Ovary (tissue), 9 donors: ENCODE measurements around the gene DNER. TPM values are rescaled to one million over a fixed set of nuclear protein-coding genes. Genes with fewer than 3 reads are reported as not detected.

Experiments
- DNase-seq, 5 donors: peaks; one replicate each; pipeline ENCODE4 v3.0.0-alpha.2; 2019 to 2020
- H3K27ac ChIP-seq, 2 donors: fragments of 200-600 bp; one replicate each; pipeline versions ENCODE4 v1.5.1 to v1.8.0; 2019 to 2022
- H3K27me3 ChIP-seq: fragments of 200-600 bp; one replicate; pipeline ENCODE4 v1.8.0; 2022
- H3K36me3 ChIP-seq: fragments of 200-600 bp; sonication (generic); one replicate; pipeline ENCODE4 v1.5.1; 2019
- H3K4me1 ChIP-seq: one replicate; pipeline ENCODE4 v1.8.1; 2013; ENCODE audit warnings: mild to moderate bottlenecking, moderate library complexity; ENCODE audit not compliant: insufficient read depth
- H3K4me3 ChIP-seq: fragments of 200-600 bp; sonication (generic); one replicate; pipeline ENCODE4 v1.5.1; 2017
- H3K9me3 ChIP-seq, 2 donors: fragments of 200-600 bp in 1 of 2; sonication (generic) in 1 of 2; one replicate each; pipeline versions ENCODE4 v1.5.1 to v1.8.1; 2013 to 2019; ENCODE audit warnings: mild to moderate bottlenecking in 1 of 2, moderate library complexity in 1 of 2
- CTCF ChIP-seq, 3 donors: fragments of 450-650 bp in 2 of 3; fragments of 200-600 bp in 1 of 3; IDR thresholded peaks; one replicate each; pipeline versions ENCODE4 v1.5.1 to v1.8.0; 2016 to 2022; ENCODE audit warnings: antibody characterized with exemption in 3 of 3, mild to moderate bottlenecking in 1 of 3
- EP300 ChIP-seq: sonication (generic); formaldehyde crosslinking; IDR thresholded peaks from one replicate; pipeline ENCODE4 v1.6.1; 2017; ENCODE audit warnings: antibody characterized with exemption
- POLR2A ChIP-seq: fragments of 450-650 bp; IDR thresholded peaks from one replicate; pipeline ENCODE4 v1.6.1; 2017; ENCODE audit warnings: antibody characterized with exemption, mild to moderate bottlenecking, moderate library complexity
- WGBS, 3 donors: extraction: QIAGEN DNeasy Blood & Tissue Kit in 1 of 3; methylation state at CpG; one replicate each; pipeline versions ENCODE4 v1.1.5 to v1.1.7; 2013 to 2017; 5-methylcytosine and 5-hydroxymethylcytosine counted together
- intact Hi-C, 4 donors: fragments of 100-400 bp; cut with DNase I; formaldehyde crosslinking; loops; one replicate each; pipeline versions ENCODE4 v1.11.0 to v1.15.1; 2022 to 2023
- polyA plus RNA-seq, 2 donors: library from polyadenylated mRNA; stranded (reverse); fragments of 200-250 nt in 1 of 2; fragments of 350-450 nt in 1 of 2; fragmentation: Illumina TruSeq in 1 of 2; extraction: RNeasy Lipid Tissue Mini Kit (QIAGEN cat#74804) in 1 of 2; gene quantifications; one replicate each; pipeline ENCODE4 v1.2.3, GENCODE V29; 2013 to 2014
- total RNA-seq, 7 donors: library from RNA; depleted of rRNA in 2 of 7; stranded (reverse); fragments of >200 nt in 2 of 7; fragmentation: NEBNext Ultra II Directional in 3 of 7; extraction: Animal tissue kit (Norgen Biotek cat#: 25700) in 3 of 7; gene quantifications; one replicate each; pipeline versions ENCODE4 v1.1.0 to v1.2.4, GENCODE V29; 2016 to 2023
- donor health status: DM: no; HTN: no; CAD: no; lungs with moderate emphysema.
- donor health status: DM: no; HTN: no; CAD: no.
- donor health status: Bipolar disorder and iron deficiency.
- donor health status: DM: yes; HTN: yes; CAD: no.
- donor health status: DM: no; HTN: no; CAD: no.
- donor health status: DM: yes; HTN: yes; CAD: no.

The DNER gene
- total and polyA plus RNA-seq, 9 donors: 0.17 to 2.7 (median 1.2) TPM; not detected in 1

DNA sequence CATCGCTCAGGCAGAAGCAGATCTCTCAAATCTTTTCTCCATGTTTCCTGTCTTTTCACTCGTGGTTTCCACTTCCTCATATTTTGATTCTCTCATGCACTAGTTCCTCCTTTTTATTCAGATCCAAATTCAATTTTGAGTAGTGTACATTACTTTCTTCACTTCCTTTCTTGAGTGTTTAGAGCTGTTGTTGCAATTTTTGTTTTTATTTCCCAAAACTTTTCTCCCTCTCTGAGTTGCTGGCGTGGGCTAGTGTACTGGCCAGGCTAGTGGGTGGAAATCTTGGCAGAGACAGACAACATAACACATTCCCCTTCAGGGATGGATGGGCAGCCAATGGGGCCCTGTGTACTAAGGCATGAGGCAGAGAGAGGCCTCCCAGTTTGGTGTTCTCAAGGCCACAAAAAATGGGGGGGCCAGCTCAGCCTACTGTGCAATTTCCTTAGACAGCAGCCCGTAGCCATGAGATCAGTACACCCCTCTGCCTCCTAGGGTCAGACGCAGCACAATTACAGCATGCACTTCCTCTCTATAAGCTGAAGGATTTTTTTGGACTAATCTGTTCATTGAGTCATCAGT lies 298.1 kb downstream of the DNER start:
- Histone ChIP-seq H3K36me3 (no peaks in the 10 kb centered on the region), H3K4me1 (peaks cover 19% of the 10 kb centered on the region), H3K27ac (peak overlapping the region; percentile 55 to 91), H3K27me3 (no peaks in the 10 kb centered on the region), H3K4me3 (no peak overlapping the region), H3K9me3 (no peaks in the 10 kb centered on the region)
- peak; percentile 16 for TF ChIP-seq POLR2A
- TF ChIP-seq CTCF (IDR thresholded peaks at IDR 0.05): no peak
- intact Hi-C loops: loop anchor here in 1 of 4 donors (10.0 kb wide), 1 partner anchor 141 kb away; the partner anchor contains the start of gene PID1
- peak; percentile 84 to 95 (median 90) for DNase-seq
- 14 to 24% (median 14%) methylated on average over 5 of the region's 5 CpGs for WGBS, 3 donors

DNA sequence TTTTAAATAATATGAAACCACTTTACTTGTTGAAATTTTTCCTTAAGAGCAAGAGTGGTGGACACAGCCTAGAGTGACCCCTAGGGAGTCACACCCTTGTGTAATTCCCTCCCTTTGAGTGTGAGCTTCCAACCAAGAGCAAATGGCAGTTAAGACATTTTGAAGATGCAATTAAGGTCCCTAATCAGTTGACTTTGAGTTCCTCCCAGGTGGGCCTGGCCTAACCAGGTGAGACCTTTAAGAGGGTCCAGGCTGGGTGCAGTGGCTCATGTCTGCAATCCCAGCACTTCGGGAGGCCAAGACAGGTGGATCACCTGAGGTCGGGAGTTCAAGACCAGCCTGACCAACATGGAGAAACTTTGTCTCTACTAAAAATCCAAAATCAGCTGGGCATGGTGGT lies 299.7 kb downstream of the DNER start:
- no peaks in the 10 kb centered on the region for H3K9me3 ChIP-seq
- no peaks in the 10 kb centered on the region for H3K36me3 ChIP-seq
- H3K27ac ChIP-seq: no peak overlapping the region
- 94 to 100% (median 100%) methylated on average over 2 of the region's 2 CpGs for WGBS, 3 donors
- H3K27me3 ChIP-seq: no peaks in the 10 kb centered on the region
- no peak for DNase-seq
- peaks cover 18% of the 10 kb centered on the region for H3K4me1 ChIP-seq
- H3K4me3 ChIP-seq: no peak overlapping the region
- TF ChIP-seq POLR2A (no peak), EP300 (no peak), CTCF (IDR thresholded peaks at IDR 0.05) (no peak)
- intact Hi-C loops: loop anchor here in 1 of 4 donors (10.0 kb wide), 1 partner anchor 140 kb away; the partner anchor contains the start of gene PID1

DNA sequence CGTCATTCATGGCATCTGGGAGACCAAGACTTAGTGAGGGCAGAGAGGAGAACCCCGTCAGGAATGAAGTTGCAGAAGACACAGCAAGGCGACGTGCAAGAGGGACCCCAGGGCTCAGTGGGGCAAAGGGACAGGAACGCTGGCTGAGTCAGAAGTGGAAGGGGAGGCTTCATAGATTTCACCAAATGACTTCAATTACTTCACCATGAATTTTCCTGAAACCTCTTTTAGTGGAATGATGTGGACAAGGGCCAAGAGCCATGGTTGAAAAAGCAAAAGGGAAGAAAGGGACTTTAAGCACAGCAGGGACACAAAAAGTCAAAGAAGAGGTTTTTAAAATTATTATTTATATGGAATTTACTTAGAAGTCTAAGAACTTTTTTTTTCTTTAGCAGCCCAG lies 301.7 kb downstream of the DNER start:
- H3K4me1 ChIP-seq: peaks cover 18% of the 10 kb centered on the region
- intact Hi-C loops: loop anchor here in 1 of 4 donors (10.0 kb wide), 1 partner anchor 138 kb away; the partner anchor contains the start of gene PID1
- no peak for TF ChIP-seq POLR2A
- TF ChIP-seq CTCF (IDR thresholded peaks at IDR 0.05): no peak
- no peak for TF ChIP-seq EP300
- no peak overlapping the region for H3K27ac ChIP-seq
- H3K36me3 ChIP-seq: no peaks in the 10 kb centered on the region
- WGBS, 3 donors: 90 to 96% (median 92%) methylated on average over 5 of the region's 5 CpGs
- no peaks in the 10 kb centered on the region for H3K9me3 ChIP-seq
- H3K4me3 ChIP-seq: no peak overlapping the region
- no peaks in the 10 kb centered on the region for H3K27me3 ChIP-seq
- no peak for DNase-seq

DNA sequence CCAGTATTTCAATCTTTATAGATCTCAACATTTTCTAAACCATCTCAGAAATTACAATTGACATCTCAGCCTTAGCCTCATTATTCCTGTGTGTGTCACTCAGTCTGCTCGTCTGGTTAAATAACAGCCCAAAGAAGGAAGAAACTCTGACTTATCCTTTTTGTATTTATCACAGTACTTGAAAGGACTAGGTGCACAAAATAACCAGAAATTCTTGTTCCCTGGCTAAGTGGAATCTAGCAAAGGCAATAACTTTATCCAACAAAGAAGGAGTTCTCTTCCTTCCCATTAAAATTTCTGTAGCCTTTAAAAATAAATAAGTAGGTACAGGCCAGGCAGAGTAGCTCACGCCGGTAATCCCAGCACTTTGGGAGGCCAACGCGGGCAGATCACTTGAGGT lies 303.4 kb downstream of the DNER start:
- no peaks in the 10 kb centered on the region for H3K27me3 ChIP-seq
- H3K27ac ChIP-seq: no peak overlapping the region
- no peak for TF ChIP-seq CTCF (IDR thresholded peaks at IDR 0.05)
- no peak for TF ChIP-seq EP300
- TF ChIP-seq POLR2A: no peak
- no peaks in the 10 kb centered on the region for H3K9me3 ChIP-seq
- no peak overlapping the region for H3K4me3 ChIP-seq
- no peaks in the 10 kb centered on the region for H3K36me3 ChIP-seq
- WGBS, 3 donors: 82 to 88% (median 87%) methylated on average over 5 of the region's 5 CpGs
- H3K4me1 ChIP-seq: peaks cover 11% of the 10 kb centered on the region
- no peak for DNase-seq
- intact Hi-C loops: loop anchor here in 1 of 4 donors (10.0 kb wide), 1 partner anchor 136 kb away; the partner anchor contains the start of gene PID1
